WTC11 (cell line): ENCODE data around the gene GAR1. TPM values are rescaled to one million over a fixed set of nuclear protein-coding genes. Genes with fewer than 3 reads are reported as not detected.

Experiments
- ATAC-seq: fragments of 200-7000 bp; cut with Tn5 transposase; 2 replicates; pipeline ENCODE4 v1.10.0; 2021; ENCODE audit warnings: mild to moderate bottlenecking, moderate library complexity
- CTCF ChIA-PET: fragments of 300-600 bp; sonication (Branson Sonifier 250); formaldehyde crosslinking; loops from one replicate; lab custom pipeline; 2021; ENCODE audit warnings: antibody characterized with exemption; lab: Charles Lee
- POLR2A ChIA-PET: fragments of 350-600 bp; sonication (Branson Sonifier 250); formaldehyde crosslinking; loops from one replicate; lab custom pipeline; 2021; ENCODE audit warnings: antibody characterized with exemption; lab: Charles Lee
- DNase-seq: peaks from one replicate; pipeline ENCODE4 v3.0.0; 2021; ENCODE audit warnings: low spot score
- H3K27ac Mint-ChIP-seq: 2 replicates; pipeline ENCODE4 v1.8.0; 2021; ENCODE audit warnings: mixed read lengths
- H3K27me3 Mint-ChIP-seq: 2 replicates; pipeline ENCODE4 v1.8.0; 2021; ENCODE audit warnings: low read depth, mild to moderate bottlenecking, moderate library complexity, mixed read lengths
- H3K36me3 Mint-ChIP-seq: 2 replicates; pipeline ENCODE4 v1.8.0; 2021; ENCODE audit warnings: mixed read lengths
- H3K4me1 Mint-ChIP-seq: 2 replicates; pipeline ENCODE4 v1.8.0; 2022; ENCODE audit warnings: mixed read lengths
- H3K4me3 Mint-ChIP-seq: 2 replicates; pipeline ENCODE4 v1.8.0; 2021; ENCODE audit warnings: mild to moderate bottlenecking, moderate library complexity, mixed read lengths
- H3K9me3 Mint-ChIP-seq: 2 replicates; pipeline ENCODE4 v1.8.0; 2021; ENCODE audit warnings: mixed read lengths
- CBFB ChIP-seq: sonication (generic); formaldehyde crosslinking; IDR thresholded peaks from 2 replicates; pipeline ENCODE4 v1.8.1; 2022; ENCODE audit warnings: mild to moderate bottlenecking, low read depth, missing genetic modification reagents
- CREB1 ChIP-seq: sonication (generic); formaldehyde crosslinking; IDR thresholded peaks from 2 replicates; pipeline ENCODE4 v1.8.0; 2023; ENCODE audit warnings: mild to moderate bottlenecking, missing genetic modification reagents
- CREM ChIP-seq: sonication (generic); formaldehyde crosslinking; IDR thresholded peaks from 2 replicates; pipeline ENCODE4 v1.8.1; 2022; ENCODE audit warnings: mild to moderate bottlenecking, missing genetic modification reagents, moderate library complexity
- FOXJ3 ChIP-seq: sonication (generic); formaldehyde crosslinking; IDR thresholded peaks from 2 replicates; pipeline ENCODE4 v1.9.0; 2021; ENCODE audit warnings: missing genetic modification reagents, mild to moderate bottlenecking, borderline replicate concordance
- FOXK1 ChIP-seq: sonication (generic); formaldehyde crosslinking; IDR thresholded peaks from 2 replicates; pipeline ENCODE4 v1.8.0; 2022; ENCODE audit warnings: mild to moderate bottlenecking, moderate library complexity, missing genetic modification reagents
- GRHL2 ChIP-seq: fragments of 250-450 bp; sonication (Bioruptor Pico); IDR thresholded peaks from 2 replicates; pipeline ENCODE4 v1.8.0; 2022; ENCODE audit warnings: mild to moderate bottlenecking, moderate library complexity; ENCODE audit not compliant: insufficient replicate concordance, severe bottlenecking
- HMGA2 ChIP-seq: fragments of 250-450 bp; sonication (Bioruptor Pico); IDR thresholded peaks from 2 replicates; pipeline ENCODE4 v1.4.0; 2021; ENCODE audit warnings: mild to moderate bottlenecking, moderate library complexity
- NFYB ChIP-seq: sonication (generic); formaldehyde crosslinking; conservative IDR thresholded peaks from 2 replicates; pipeline ENCODE4 v1.8.0; 2022; ENCODE audit warnings: low read depth, missing genetic modification reagents
- NR1H2 ChIP-seq: sonication (generic); formaldehyde crosslinking; IDR thresholded peaks from 2 replicates; pipeline ENCODE4 v1.9.0; 2021; ENCODE audit warnings: mild to moderate bottlenecking, moderate library complexity, missing genetic modification reagents
- SOX15 ChIP-seq: fragments of 250-450 bp; sonication (Bioruptor Pico); IDR thresholded peaks from 2 replicates; pipeline ENCODE4 v1.9.0; 2021; ENCODE audit warnings: mild to moderate bottlenecking
- TCF7 ChIP-seq: sonication (generic); formaldehyde crosslinking; IDR thresholded peaks from 2 replicates; pipeline ENCODE4 v1.8.0; 2022; ENCODE audit warnings: mild to moderate bottlenecking, low read depth, missing genetic modification reagents, moderate library complexity
- ZBTB21 ChIP-seq: sonication (generic); formaldehyde crosslinking; IDR thresholded peaks from 2 replicates; pipeline ENCODE4 v1.8.1; 2023; ENCODE audit warnings: mild to moderate bottlenecking, missing genetic modification reagents, borderline replicate concordance
- ZNF138 ChIP-seq: sonication (generic); formaldehyde crosslinking; conservative IDR thresholded peaks from 2 replicates; pipeline ENCODE4 v1.8.1; 2022; ENCODE audit warnings: mild to moderate bottlenecking, moderate library complexity, missing genetic modification reagents
- ZNF219 ChIP-seq: sonication (generic); formaldehyde crosslinking; IDR thresholded peaks from 2 replicates; pipeline ENCODE4 v1.8.0; 2023; ENCODE audit warnings: missing genetic modification reagents, mild to moderate bottlenecking, borderline replicate concordance
- ZNF263 ChIP-seq: sonication (generic); formaldehyde crosslinking; IDR thresholded peaks from 2 replicates; pipeline ENCODE4 v1.8.1; 2022; ENCODE audit warnings: low read depth, mild to moderate bottlenecking, moderate library complexity, missing genetic modification reagents
- ZNF396 ChIP-seq: fragments of 250-450 bp; sonication (Bioruptor Pico); IDR thresholded peaks from 2 replicates; pipeline ENCODE4 v1.8.0; 2021; ENCODE audit warnings: mild to moderate bottlenecking, moderate library complexity, borderline replicate concordance
- total RNA-seq: library from RNA; stranded (reverse); gene quantifications from 3 replicates; pipeline ENCODE4 v1.2.3, GENCODE V29; 2021
- TF ChIP-seq, protein P1 (sequence below): sonication (generic); formaldehyde crosslinking; IDR thresholded peaks from 2 replicates; pipeline ENCODE4 v1.8.0; 2023; ENCODE audit warnings: missing genetic modification reagents
- TF ChIP-seq, protein P2 (sequence below): fragments of 200-600 bp; IDR thresholded peaks from 2 replicates; pipeline ENCODE4 v1.8.0; 2022; ENCODE audit warnings: antibody characterized with exemption
- TF ChIP-seq, protein P3 (sequence below): sonication (generic); formaldehyde crosslinking; IDR thresholded peaks from 2 replicates; pipeline ENCODE4 v1.8.1; 2022; ENCODE audit warnings: mild to moderate bottlenecking, missing genetic modification reagents, moderate library complexity, borderline replicate concordance
- TF ChIP-seq, protein P4 (sequence below): sonication (generic); formaldehyde crosslinking; conservative IDR thresholded peaks from 2 replicates; pipeline ENCODE4 v1.8.1; 2022; ENCODE audit warnings: mild to moderate bottlenecking, missing genetic modification reagents
- TF ChIP-seq, protein P5 (sequence below): sonication (generic); formaldehyde crosslinking; IDR thresholded peaks from 2 replicates; pipeline ENCODE4 v1.8.0; 2022; ENCODE audit warnings: missing genetic modification reagents
- TF ChIP-seq, protein P6 (sequence below): sonication (generic); formaldehyde crosslinking; IDR thresholded peaks from 2 replicates; pipeline ENCODE4 v1.8.0; 2023; ENCODE audit warnings: missing genetic modification reagents, mild to moderate bottlenecking, borderline replicate concordance

The GAR1 gene
- total RNA-seq, 1 experiment from 2014 or later = 32.3 TPM

DNA sequence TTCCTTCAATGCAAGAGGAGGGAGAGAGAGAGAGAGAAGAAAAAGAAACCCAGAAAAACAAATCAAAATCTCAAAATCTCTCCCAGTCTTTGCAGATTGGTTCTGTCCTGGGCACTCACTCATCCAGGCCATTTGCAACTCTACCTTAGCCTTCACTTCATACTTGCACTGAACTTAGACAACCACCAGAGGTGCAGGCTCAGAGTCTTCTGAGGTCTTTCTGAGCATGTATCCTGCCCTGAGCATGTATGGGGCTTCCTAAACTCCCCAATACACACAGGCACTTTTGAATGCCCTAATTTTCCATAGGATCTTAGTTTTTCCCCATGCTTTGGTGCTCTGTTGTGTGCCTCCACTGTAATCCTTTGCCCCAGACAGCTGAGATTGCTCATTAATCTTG, 16.7 kb upstream of the GAR1 start (continued):
- TF ChIP-seq, protein P1, sequence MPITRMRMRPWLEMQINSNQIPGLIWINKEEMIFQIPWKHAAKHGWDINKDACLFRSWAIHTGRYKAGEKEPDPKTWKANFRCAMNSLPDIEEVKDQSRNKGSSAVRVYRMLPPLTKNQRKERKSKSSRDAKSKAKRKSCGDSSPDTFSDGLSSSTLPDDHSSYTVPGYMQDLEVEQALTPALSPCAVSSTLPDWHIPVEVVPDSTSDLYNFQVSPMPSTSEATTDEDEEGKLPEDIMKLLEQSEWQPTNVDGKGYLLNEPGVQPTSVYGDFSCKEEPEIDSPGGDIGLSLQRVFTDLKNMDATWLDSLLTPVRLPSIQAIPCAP = no peak
- TF ChIP-seq ZNF138 (CRISPR knock-in tag) (no peak), CREB1 (CRISPR knock-in tag) (no peak), ZNF219 (CRISPR knock-in tag) (no peak), SOX15 (CRISPR knock-in tag) (no peak), NFYB (no peak), ZBTB21 (CRISPR knock-in tag) (no peak), TCF7 (CRISPR knock-in tag) (no peak), FOXK1 (no peak)
- TF ChIP-seq, protein P2, sequence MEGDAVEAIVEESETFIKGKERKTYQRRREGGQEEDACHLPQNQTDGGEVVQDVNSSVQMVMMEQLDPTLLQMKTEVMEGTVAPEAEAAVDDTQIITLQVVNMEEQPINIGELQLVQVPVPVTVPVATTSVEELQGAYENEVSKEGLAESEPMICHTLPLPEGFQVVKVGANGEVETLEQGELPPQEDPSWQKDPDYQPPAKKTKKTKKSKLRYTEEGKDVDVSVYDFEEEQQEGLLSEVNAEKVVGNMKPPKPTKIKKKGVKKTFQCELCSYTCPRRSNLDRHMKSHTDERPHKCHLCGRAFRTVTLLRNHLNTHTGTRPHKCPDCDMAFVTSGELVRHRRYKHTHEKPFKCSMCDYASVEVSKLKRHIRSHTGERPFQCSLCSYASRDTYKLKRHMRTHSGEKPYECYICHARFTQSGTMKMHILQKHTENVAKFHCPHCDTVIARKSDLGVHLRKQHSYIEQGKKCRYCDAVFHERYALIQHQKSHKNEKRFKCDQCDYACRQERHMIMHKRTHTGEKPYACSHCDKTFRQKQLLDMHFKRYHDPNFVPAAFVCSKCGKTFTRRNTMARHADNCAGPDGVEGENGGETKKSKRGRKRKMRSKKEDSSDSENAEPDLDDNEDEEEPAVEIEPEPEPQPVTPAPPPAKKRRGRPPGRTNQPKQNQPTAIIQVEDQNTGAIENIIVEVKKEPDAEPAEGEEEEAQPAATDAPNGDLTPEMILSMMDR = no peak
- TF ChIP-seq, protein P3, sequence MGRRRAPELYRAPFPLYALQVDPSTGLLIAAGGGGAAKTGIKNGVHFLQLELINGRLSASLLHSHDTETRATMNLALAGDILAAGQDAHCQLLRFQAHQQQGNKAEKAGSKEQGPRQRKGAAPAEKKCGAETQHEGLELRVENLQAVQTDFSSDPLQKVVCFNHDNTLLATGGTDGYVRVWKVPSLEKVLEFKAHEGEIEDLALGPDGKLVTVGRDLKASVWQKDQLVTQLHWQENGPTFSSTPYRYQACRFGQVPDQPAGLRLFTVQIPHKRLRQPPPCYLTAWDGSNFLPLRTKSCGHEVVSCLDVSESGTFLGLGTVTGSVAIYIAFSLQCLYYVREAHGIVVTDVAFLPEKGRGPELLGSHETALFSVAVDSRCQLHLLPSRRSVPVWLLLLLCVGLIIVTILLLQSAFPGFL = no peak
- TF ChIP-seq, protein P4, sequence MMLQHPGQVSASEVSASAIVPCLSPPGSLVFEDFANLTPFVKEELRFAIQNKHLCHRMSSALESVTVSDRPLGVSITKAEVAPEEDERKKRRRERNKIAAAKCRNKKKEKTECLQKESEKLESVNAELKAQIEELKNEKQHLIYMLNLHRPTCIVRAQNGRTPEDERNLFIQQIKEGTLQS (CRISPR knock-in tag) = no peak

DNA sequence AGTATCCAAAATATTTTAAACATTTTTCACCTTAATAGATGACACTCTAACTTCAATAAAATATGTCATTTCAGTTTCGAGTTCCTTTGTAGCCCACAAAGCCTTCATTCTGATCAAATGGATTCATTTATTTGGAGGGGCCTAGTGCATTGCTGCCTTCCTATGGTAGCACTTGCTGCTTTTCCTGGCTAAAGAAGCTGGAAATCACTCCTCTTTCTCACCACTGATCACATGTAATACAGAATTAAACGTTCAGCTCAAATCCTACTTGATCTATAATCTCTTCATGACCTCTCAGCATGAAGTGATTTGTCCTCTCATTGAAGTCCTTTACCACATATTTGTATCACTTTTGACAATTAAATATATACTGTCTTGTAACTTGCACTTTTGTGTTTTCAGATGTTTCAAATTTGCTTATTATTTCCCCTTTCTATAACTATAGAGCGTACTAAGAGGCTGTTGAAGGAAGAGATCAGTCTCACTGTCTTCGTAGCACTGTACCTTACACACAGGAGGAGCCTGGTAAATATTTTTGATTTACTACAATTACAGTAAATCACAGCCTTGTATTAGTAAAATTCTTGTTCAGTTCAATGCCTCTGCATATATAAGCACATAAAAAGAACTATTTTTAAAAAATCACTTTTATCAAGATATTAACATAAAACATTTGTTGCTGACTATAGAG, 14.3 kb upstream of the GAR1 start:
- Mint-ChIP-seq H3K36me3 (no peaks in the 10 kb centered on the region), H3K27me3 (no peaks in the 10 kb centered on the region; the same call in 1 of the 2 replicates), H3K4me1 (no peaks in the 10 kb centered on the region), H3K4me3 (no peak overlapping the region), H3K9me3 (peaks cover 16% of the 10 kb centered on the region), H3K27ac (no peak overlapping the region)
- ATAC-seq (no peak), DNase-seq (no peak)
- CTCF ChIA-PET = no interaction called here
- POLR2A ChIA-PET = no interaction called here
- TF ChIP-seq, protein P2 = no peak
- TF ChIP-seq CREB1 (CRISPR knock-in tag) (no peak), CBFB (no peak), GRHL2 (CRISPR knock-in tag) (no peak), NR1H2 (CRISPR knock-in tag) (no peak), ZNF396 (CRISPR knock-in tag) (no peak), ZNF263 (CRISPR knock-in tag) (no peak), FOXK1 (no peak), FOXJ3 (CRISPR knock-in tag) (no peak), CREM (CRISPR knock-in tag) (no peak), HMGA2 (CRISPR knock-in tag) (no peak)
- TF ChIP-seq, protein P5, sequence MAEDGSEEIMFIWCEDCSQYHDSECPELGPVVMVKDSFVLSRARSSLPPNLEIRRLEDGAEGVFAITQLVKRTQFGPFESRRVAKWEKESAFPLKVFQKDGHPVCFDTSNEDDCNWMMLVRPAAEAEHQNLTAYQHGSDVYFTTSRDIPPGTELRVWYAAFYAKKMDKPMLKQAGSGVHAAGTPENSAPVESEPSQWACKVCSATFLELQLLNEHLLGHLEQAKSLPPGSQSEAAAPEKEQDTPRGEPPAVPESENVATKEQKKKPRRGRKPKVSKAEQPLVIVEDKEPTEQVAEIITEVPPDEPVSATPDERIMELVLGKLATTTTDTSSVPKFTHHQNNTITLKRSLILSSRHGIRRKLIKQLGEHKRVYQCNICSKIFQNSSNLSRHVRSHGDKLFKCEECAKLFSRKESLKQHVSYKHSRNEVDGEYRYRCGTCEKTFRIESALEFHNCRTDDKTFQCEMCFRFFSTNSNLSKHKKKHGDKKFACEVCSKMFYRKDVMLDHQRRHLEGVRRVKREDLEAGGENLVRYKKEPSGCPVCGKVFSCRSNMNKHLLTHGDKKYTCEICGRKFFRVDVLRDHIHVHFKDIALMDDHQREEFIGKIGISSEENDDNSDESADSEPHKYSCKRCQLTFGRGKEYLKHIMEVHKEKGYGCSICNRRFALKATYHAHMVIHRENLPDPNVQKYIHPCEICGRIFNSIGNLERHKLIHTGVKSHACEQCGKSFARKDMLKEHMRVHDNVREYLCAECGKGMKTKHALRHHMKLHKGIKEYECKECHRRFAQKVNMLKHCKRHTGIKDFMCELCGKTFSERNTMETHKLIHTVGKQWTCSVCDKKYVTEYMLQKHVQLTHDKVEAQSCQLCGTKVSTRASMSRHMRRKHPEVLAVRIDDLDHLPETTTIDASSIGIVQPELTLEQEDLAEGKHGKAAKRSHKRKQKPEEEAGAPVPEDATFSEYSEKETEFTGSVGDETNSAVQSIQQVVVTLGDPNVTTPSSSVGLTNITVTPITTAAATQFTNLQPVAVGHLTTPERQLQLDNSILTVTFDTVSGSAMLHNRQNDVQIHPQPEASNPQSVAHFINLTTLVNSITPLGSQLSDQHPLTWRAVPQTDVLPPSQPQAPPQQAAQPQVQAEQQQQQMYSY (CRISPR knock-in tag) = no peak
- TF ChIP-seq, protein P6, sequence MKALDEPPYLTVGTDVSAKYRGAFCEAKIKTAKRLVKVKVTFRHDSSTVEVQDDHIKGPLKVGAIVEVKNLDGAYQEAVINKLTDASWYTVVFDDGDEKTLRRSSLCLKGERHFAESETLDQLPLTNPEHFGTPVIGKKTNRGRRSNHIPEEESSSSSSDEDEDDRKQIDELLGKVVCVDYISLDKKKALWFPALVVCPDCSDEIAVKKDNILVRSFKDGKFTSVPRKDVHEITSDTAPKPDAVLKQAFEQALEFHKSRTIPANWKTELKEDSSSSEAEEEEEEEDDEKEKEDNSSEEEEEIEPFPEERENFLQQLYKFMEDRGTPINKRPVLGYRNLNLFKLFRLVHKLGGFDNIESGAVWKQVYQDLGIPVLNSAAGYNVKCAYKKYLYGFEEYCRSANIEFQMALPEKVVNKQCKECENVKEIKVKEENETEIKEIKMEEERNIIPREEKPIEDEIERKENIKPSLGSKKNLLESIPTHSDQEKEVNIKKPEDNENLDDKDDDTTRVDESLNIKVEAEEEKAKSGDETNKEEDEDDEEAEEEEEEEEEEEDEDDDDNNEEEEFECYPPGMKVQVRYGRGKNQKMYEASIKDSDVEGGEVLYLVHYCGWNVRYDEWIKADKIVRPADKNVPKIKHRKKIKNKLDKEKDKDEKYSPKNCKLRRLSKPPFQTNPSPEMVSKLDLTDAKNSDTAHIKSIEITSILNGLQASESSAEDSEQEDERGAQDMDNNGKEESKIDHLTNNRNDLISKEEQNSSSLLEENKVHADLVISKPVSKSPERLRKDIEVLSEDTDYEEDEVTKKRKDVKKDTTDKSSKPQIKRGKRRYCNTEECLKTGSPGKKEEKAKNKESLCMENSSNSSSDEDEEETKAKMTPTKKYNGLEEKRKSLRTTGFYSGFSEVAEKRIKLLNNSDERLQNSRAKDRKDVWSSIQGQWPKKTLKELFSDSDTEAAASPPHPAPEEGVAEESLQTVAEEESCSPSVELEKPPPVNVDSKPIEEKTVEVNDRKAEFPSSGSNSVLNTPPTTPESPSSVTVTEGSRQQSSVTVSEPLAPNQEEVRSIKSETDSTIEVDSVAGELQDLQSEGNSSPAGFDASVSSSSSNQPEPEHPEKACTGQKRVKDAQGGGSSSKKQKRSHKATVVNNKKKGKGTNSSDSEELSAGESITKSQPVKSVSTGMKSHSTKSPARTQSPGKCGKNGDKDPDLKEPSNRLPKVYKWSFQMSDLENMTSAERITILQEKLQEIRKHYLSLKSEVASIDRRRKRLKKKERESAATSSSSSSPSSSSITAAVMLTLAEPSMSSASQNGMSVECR (CRISPR knock-in tag) = no peak
